Uterus (tissue), 4 donors: Measurements from ENCODE around the gene MYLIP. TPM values are rescaled to one million over a fixed set of nuclear protein-coding genes. Genes with fewer than 3 reads are reported as not detected.

Source experiments
- DNase-seq, 2 donors: peaks; one replicate each; pipeline ENCODE4 v3.0.0-alpha.2; 2019 to 2020
- H3K27ac ChIP-seq, 2 donors: fragments of 200-600 bp; sonication (generic); 1 replicate in 1 of 2; 2 replicates in 1 of 2; pipeline ENCODE4 v1.5.1; 2016 to 2018
- H3K27me3 ChIP-seq, 2 donors: fragments of 200-600 bp; sonication (generic); one replicate each; pipeline ENCODE4 v1.5.1; 2018 to 2019; ENCODE audit warnings: control low read depth in 1 of 2
- H3K36me3 ChIP-seq, 2 donors: fragments of 200-600 bp; sonication (generic); one replicate each; pipeline ENCODE4 v1.5.1; 2019; ENCODE audit warnings: control low read depth in 1 of 2
- H3K4me1 ChIP-seq, 2 donors: fragments of 200-600 bp; sonication (generic); one replicate each; pipeline ENCODE4 v1.5.1; 2018 to 2019; ENCODE audit warnings: control low read depth in 1 of 2
- H3K4me3 ChIP-seq, 2 donors: fragments of 200-600 bp; sonication (generic); 1 replicate in 1 of 2; 2 replicates in 1 of 2; pipeline ENCODE4 v1.5.1; 2018 to 2019; ENCODE audit warnings: mild to moderate bottlenecking in 1 of 2
- H3K9me3 ChIP-seq, 2 donors: fragments of 200-600 bp; sonication (generic); one replicate each; pipeline ENCODE4 v1.5.1; 2019; ENCODE audit warnings: control low read depth in 1 of 2
- CTCF ChIP-seq, 4 experiments: fragments of 200-600 bp in 2 of 4; fragments of 450-650 bp in 2 of 4; sonication (generic) in 2 of 4; IDR thresholded peaks; one replicate each; pipeline ENCODE4 v1.5.1; 2016 to 2019; ENCODE audit warnings: antibody characterized with exemption in 4 of 4, mild to moderate bottlenecking in 2 of 4, moderate library complexity in 1 of 4
- POLR2A ChIP-seq, 2 donors: fragments of 450-650 bp; IDR thresholded peaks; one replicate each; pipeline ENCODE4 v1.6.1; 2016; ENCODE audit warnings: antibody characterized with exemption in 2 of 2, mild to moderate bottlenecking in 1 of 2, moderate library complexity in 1 of 2
- intact Hi-C: fragments of 100-400 bp; cut with DNase I; formaldehyde crosslinking; loops from one replicate; pipeline ENCODE4 v1.15.1; 2023; ENCODE audit warnings: low total_unique reads
- total RNA-seq, 4 donors: library from RNA; depleted of rRNA in 3 of 4; stranded (reverse); fragments of >200 nt in 3 of 4; gene quantifications; one replicate each; pipeline versions ENCODE4 v1.1.0 to v1.2.4, GENCODE V29; 2014 to 2023
- donor health status: DM: yes; HTN: yes; CAD: no.

Gene MYLIP
- 10 to 100 TPM; 11.5 to 79.2 (median 58.7) TPM for total RNA-seq

- Histone ChIP-seq H3K27ac (peak within 1 kb of the TSS; percentile 97 to 99), H3K36me3 (no peaks in the 10 kb centered on the region), H3K9me3 (no peaks in the 10 kb centered on the region), H3K4me1 (peaks cover 0 to 5% of the 10 kb centered on the region in 2 donors), H3K27me3 (no peaks in the 10 kb centered on the region), H3K4me3 (peak within 1 kb of the TSS; percentile 84 to 95)
- intact Hi-C loops, result no loop called here
- DNase-seq, result peak; percentile 97
- TF ChIP-seq CTCF (IDR thresholded peaks at IDR 0.05) (peak; percentile 60 to 91 (median 78)), POLR2A (IDR thresholded peaks at IDR 0.05) (peak; percentile 100)
These were observed at the start of gene MYLIP for GRCh38 chr6:16128759-16129622. TSS of gene MYLIP (plus strand) at chr6:16129086. CDS start at chr6:16129323, 237 bp downstream.

GRCh38 chr6:16079354-16079753 is 49.5 kb upstream of the MYLIP start:
- intact Hi-C loops, result no loop called here
- DNase-seq, result no peak
- Histone ChIP-seq H3K9me3 (no peaks in the 10 kb centered on the region), H3K27ac (no peak overlapping the region), H3K36me3 (no peaks in the 10 kb centered on the region), H3K4me1 (no peaks in the 10 kb centered on the region), H3K27me3 (no peaks in the 10 kb centered on the region), H3K4me3 (no peak overlapping the region)
- no peak for TF ChIP-seq CTCF (IDR thresholded peaks at IDR 0.05)
- TF ChIP-seq POLR2A (IDR thresholded peaks at IDR 0.05), result no peak

- Histone ChIP-seq H3K27ac (no peak overlapping the region), H3K9me3 (no peaks in the 10 kb centered on the region), H3K4me3 (no peak overlapping the region), H3K27me3 (no peaks in the 10 kb centered on the region), H3K4me1 (no peaks in the 10 kb centered on the region), H3K36me3 (no peaks in the 10 kb centered on the region)
- TF ChIP-seq CTCF (IDR thresholded peaks at IDR 0.05), result no peak
- TF ChIP-seq POLR2A (IDR thresholded peaks at IDR 0.05), result no peak
- intact Hi-C loops, result no loop called here
- no peak for DNase-seq
These were observed 48.7 kb upstream of the MYLIP start for GRCh38 chr6:16080204-16080603.

GRCh38 chr6:16081326-16081725 is 47.6 kb upstream of the MYLIP start:
- Histone ChIP-seq H3K4me1 (no peaks in the 10 kb centered on the region), H3K36me3 (no peaks in the 10 kb centered on the region), H3K4me3 (no peak overlapping the region), H3K9me3 (no peaks in the 10 kb centered on the region), H3K27me3 (no peaks in the 10 kb centered on the region), H3K27ac (no peak overlapping the region)
- intact Hi-C loops, result no loop called here
- DNase-seq, result no peak
- TF ChIP-seq CTCF (IDR thresholded peaks at IDR 0.05) (no peak), POLR2A (IDR thresholded peaks at IDR 0.05) (no peak)

- DNase-seq, result no peak
- H3K27me3 ChIP-seq, result no peaks in the 10 kb centered on the region
- H3K36me3 ChIP-seq, result no peaks in the 10 kb centered on the region
- H3K27ac ChIP-seq, result no peak overlapping the region
- intact Hi-C loops, result no loop called here
- H3K9me3 ChIP-seq, result no peaks in the 10 kb centered on the region
- TF ChIP-seq CTCF (IDR thresholded peaks at IDR 0.05), result no peak
- no peak for TF ChIP-seq POLR2A (IDR thresholded peaks at IDR 0.05)
- H3K4me3 ChIP-seq, result no peak overlapping the region
- no peaks in the 10 kb centered on the region for H3K4me1 ChIP-seq
These were observed 46.5 kb upstream of the MYLIP start for GRCh38 chr6:16082361-16082760.
